HepG2 (cell line): Measurements from ENCODE around the gene PHLPP2. TPM values are rescaled to one million over a fixed set of nuclear protein-coding genes. Genes with fewer than 3 reads are reported as not detected.

Experiments used
- ARID5B ChIP-seq: IDR thresholded peaks from 2 replicates; pipeline ENCODE4 v1.4.0; 2020; ENCODE audit warnings: mild to moderate bottlenecking, missing genetic modification reagents
- NR2F1 ChIP-seq, 2 experiments: fragments of 450-650 bp in 1 of 2; formaldehyde crosslinking in 1 of 2; IDR thresholded peaks; 2 replicates each; pipeline versions ENCODE4 v1.5.0 to v1.6.1; 2016 to 2020; ENCODE audit warnings: mild to moderate bottlenecking in 1 of 2, missing compliant biosample characterization in 1 of 2, missing genetic modification reagents in 1 of 2, moderate library complexity in 1 of 2
- PCBP1 ChIP-seq: fragments of 200-400 bp; formaldehyde crosslinking; IDR thresholded peaks from 2 replicates; pipeline ENCODE4 v1.6.1; 2017; ENCODE audit warnings: mild to moderate bottlenecking, low read depth, low read length, borderline replicate concordance
- SAP130 ChIP-seq: IDR thresholded peaks from 2 replicates; pipeline ENCODE4 v1.6.1; 2016; ENCODE audit warnings: low read depth
- SMARCC2 ChIP-seq: fragments of 450-650 bp; IDR thresholded peaks from 2 replicates; pipeline ENCODE4 v1.6.1; 2017; ENCODE audit warnings: antibody characterized with exemption, mild to moderate bottlenecking
- SNRNP70 ChIP-seq: fragments of 200-400 bp; formaldehyde crosslinking; IDR thresholded peaks from 2 replicates; pipeline ENCODE4 v1.6.1; 2017; ENCODE audit warnings: mild to moderate bottlenecking, low read depth, low read length, moderate library complexity
- ZBTB7A ChIP-seq: sonication (generic); formaldehyde crosslinking; IDR thresholded peaks from 2 replicates; pipeline ENCODE4 v1.8.0; 2022; ENCODE audit warnings: mild to moderate bottlenecking, missing genetic modification reagents
- ZFP82 ChIP-seq: sonication (generic); formaldehyde crosslinking; IDR thresholded peaks from 2 replicates; pipeline ENCODE4 v1.5.1; 2020; ENCODE audit warnings: mild to moderate bottlenecking, missing genetic modification reagents, borderline replicate concordance
- ZFP91 ChIP-seq: sonication (generic); formaldehyde crosslinking; IDR thresholded peaks from 2 replicates; pipeline ENCODE4 v1.9.0; 2022; ENCODE audit warnings: missing genetic modification reagents, mild to moderate bottlenecking, borderline replicate concordance
- ZMAT5 ChIP-seq: sonication (generic); formaldehyde crosslinking; IDR thresholded peaks from 2 replicates; pipeline ENCODE4 v1.5.0; 2020; ENCODE audit warnings: mild to moderate bottlenecking, low read depth, missing genetic modification reagents, borderline replicate concordance
- ZMYM2 ChIP-seq: sonication (generic); formaldehyde crosslinking; IDR thresholded peaks from 2 replicates; pipeline ENCODE4 v1.8.0; 2022; ENCODE audit warnings: mild to moderate bottlenecking, missing genetic modification reagents
- ZNF362 ChIP-seq: sonication (generic); formaldehyde crosslinking; IDR thresholded peaks from 2 replicates; pipeline ENCODE4 v1.4.0; 2020; ENCODE audit warnings: missing genetic modification reagents, mild to moderate bottlenecking, borderline replicate concordance
- ZNF547 ChIP-seq: sonication (generic); formaldehyde crosslinking; IDR thresholded peaks from 2 replicates; pipeline ENCODE4 v1.5.1; 2020; ENCODE audit warnings: mild to moderate bottlenecking, missing genetic modification reagents
- ZNF574 ChIP-seq: sonication (generic); formaldehyde crosslinking; IDR thresholded peaks from 2 replicates; pipeline ENCODE4 v1.4.0; 2020; ENCODE audit warnings: missing genetic modification reagents
- ZNF687 ChIP-seq: sonication (generic); formaldehyde crosslinking; IDR thresholded peaks from 2 replicates; pipeline ENCODE4 v1.5.1; 2020; ENCODE audit warnings: mild to moderate bottlenecking, missing genetic modification reagents, moderate library complexity
- polyA plus RNA-seq, 8 experiments: library from polyadenylated mRNA; depleted of rRNA in 3 of 8; stranded (reverse) in 7 of 8; unstranded in 1 of 8; fragments of >200 nt; fragmentation: Illumina TruSeq in 4 of 8; extraction: Trizol in 4 of 8; gene quantifications; 2 replicates each; pipeline versions ENCODE4 v1.2.1 to v1.2.3, GENCODE V29; 2011 to 2016; ENCODE audit warnings: low read depth in 4 of 8, missing spikeins in 1 of 8, mixed read lengths in 1 of 8; ENCODE audit not compliant: insufficient read depth in 1 of 8
- total RNA-seq, 5 experiments: library from RNA; depleted of rRNA; stranded (reverse); fragments of >200 nt; fragmentation: Illumina TruSeq; extraction: Trizol; gene quantifications; 2 replicates each; pipeline ENCODE4 v1.2.3, GENCODE V29; 2016; ENCODE audit warnings: low read depth in 1 of 5

PHLPP2 gene
- total and polyA plus RNA-seq, 2 of the 13 experiments (the other 11 are each of a cell fraction or from before 2014, with no cell fraction given), result 8.9 TPM

GRCh38 chr16:71600822-71601221, 123.7 kb downstream of the PHLPP2 start (continued):
- TF ChIP-seq ZNF362, result peak; percentile 67; the same call in 1 of the 2 replicates
- TF ChIP-seq NR2F1 (CRISPR knock-in tag; IDR thresholded peaks at IDR 0.05), result no peak
- no peak for TF ChIP-seq ZFP82 (CRISPR knock-in tag)
- TF ChIP-seq SAP130 (CRISPR knock-in tag), result peak; percentile 50; the same call in 1 of the 2 replicates
- TF ChIP-seq SNRNP70, result no peak
- TF ChIP-seq ZFP91 (CRISPR knock-in tag), result no peak
- peak; percentile 49; the same call in 1 of the 2 replicates for TF ChIP-seq ZNF574 (CRISPR knock-in tag)
- TF ChIP-seq PCBP1, result no peak
- no peak for TF ChIP-seq ZMYM2 (CRISPR knock-in tag)
- peak; percentile 75 for TF ChIP-seq ZNF687
- TF ChIP-seq ZBTB7A (CRISPR knock-in tag), result peak; percentile 47; the same call in 1 of the 2 replicates
- TF ChIP-seq ARID5B (CRISPR knock-in tag), result peak; percentile 54
- peak; percentile 29; the same call in 1 of the 2 replicates for TF ChIP-seq ZNF547 (CRISPR knock-in tag)
- no peak for TF ChIP-seq SMARCC2
- TF ChIP-seq ZMAT5, result no peak
